BJ (cell line): ENCODE results near the gene ACTA2. TPM values are rescaled to one million over a fixed set of nuclear protein-coding genes. Genes with fewer than 3 reads are reported as not detected.
A peak's percentile ranks its signal among the peaks of the same experiment; 100 is the strongest.

Experiments
- CTCF ChIA-PET: fragments of 350-600 bp; formaldehyde crosslinking; extraction: SDS; loops from one replicate; lab custom pipeline; 2021; ENCODE audit warnings: antibody characterized with exemption, inconsistent platforms; lab: Yijun Ruan, JAX
- POLR2A ChIA-PET: fragments of 300-600 bp; sonication (Branson Sonifier 250); formaldehyde crosslinking; extraction: SDS; loops from one replicate; lab custom pipeline; 2021; ENCODE audit warnings: antibody characterized with exemption; lab: Charles Lee
- DNase-seq: peaks from one replicate; pipeline ENCODE4 v3.0.0-alpha.2; 2011; ENCODE audit warnings: low read depth
- H3K27me3 ChIP-seq: 2 replicates; pipeline ENCODE4 v1.6.0; 2011; ENCODE audit warnings: low read length; ENCODE audit not compliant: control insufficient read depth, insufficient read depth
- H3K36me3 ChIP-seq: 2 replicates; pipeline ENCODE4 v1.5.1; 2011; ENCODE audit warnings: low read length; ENCODE audit not compliant: control insufficient read depth, insufficient read depth
- H3K4me3 ChIP-seq: 2 replicates; pipeline ENCODE4 v1.5.1; 2011; ENCODE audit warnings: low read depth, mild to moderate bottlenecking, control low read depth, low read length
- polyA plus RNA-seq: library from polyadenylated mRNA; depleted of rRNA; stranded (reverse); fragments of >200 nt; gene quantifications from 2 replicates; pipeline ENCODE4 v1.2.3, GENCODE V29; 2011
- TF ChIP-seq, protein P1 (sequence below): IDR thresholded peaks from 2 replicates; pipeline ENCODE4 v1.5.1; 2011; ENCODE audit warnings: low read depth, mild to moderate bottlenecking, control low read depth, inconsistent platforms, low read length, moderate library complexity; ENCODE audit not compliant: insufficient read depth

The ACTA2 gene
- polyA plus RNA-seq, 1 experiment: 1,821 TPM

DNA sequence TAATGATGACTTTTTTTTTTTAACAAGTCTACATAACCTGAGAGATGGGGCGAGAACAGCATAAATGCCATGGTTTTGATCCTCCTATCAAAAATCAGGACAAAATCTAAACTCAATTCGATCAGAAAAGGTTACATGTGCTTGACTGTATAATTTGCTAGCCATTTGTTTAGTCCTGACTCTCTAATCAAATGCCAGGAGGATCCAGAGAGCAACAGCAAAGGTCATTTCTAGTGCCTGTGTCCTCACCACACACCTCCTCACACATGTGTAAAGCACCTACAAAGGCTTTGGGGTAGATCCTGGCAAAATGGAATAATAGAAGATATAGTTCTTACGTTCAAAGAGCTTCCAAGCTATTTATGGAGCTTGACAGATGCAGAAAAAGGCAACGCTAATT lies 27.0 kb upstream of the ACTA2 start:
- Histone ChIP-seq H3K4me3 (no peak overlapping the region), H3K27me3 (no peaks in the 10 kb centered on the region), H3K36me3 (0 out of 2 replicates have a peak, but pooled peaks cover 1% of the 10 kb centered on the region)
- ChIA-PET POLR2A (no interaction called here), CTCF (interaction anchor here (1.7 kb wide), 1 partner anchor 234 kb away, joined by 4 read pairs; no protein-coding TSS in a partner anchor)
- DNase-seq: no peak
- TF ChIP-seq, protein P1, sequence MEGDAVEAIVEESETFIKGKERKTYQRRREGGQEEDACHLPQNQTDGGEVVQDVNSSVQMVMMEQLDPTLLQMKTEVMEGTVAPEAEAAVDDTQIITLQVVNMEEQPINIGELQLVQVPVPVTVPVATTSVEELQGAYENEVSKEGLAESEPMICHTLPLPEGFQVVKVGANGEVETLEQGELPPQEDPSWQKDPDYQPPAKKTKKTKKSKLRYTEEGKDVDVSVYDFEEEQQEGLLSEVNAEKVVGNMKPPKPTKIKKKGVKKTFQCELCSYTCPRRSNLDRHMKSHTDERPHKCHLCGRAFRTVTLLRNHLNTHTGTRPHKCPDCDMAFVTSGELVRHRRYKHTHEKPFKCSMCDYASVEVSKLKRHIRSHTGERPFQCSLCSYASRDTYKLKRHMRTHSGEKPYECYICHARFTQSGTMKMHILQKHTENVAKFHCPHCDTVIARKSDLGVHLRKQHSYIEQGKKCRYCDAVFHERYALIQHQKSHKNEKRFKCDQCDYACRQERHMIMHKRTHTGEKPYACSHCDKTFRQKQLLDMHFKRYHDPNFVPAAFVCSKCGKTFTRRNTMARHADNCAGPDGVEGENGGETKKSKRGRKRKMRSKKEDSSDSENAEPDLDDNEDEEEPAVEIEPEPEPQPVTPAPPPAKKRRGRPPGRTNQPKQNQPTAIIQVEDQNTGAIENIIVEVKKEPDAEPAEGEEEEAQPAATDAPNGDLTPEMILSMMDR: no peak

DNA sequence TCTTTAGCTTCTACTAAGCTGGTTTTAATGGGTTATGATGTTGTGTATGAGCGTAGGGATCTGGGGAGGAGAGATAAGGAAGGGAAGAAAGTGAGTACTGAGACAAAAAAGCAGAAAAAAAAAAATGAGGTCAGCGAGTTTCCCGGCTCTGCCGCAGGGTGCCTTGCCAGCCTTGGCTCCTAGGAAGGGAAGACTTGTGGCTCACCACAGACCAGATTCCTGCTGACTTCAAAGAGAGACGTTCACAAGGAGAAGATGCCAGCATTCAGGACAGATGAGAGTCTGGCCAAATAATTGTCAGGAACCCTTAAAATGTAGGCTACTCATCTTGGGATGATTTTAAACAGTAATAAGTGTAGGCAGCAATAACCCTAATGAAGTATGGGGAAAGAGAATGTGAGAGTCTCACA lies 26.6 kb upstream of the ACTA2 start:
- TF ChIP-seq, protein P1: no peak
- ChIA-PET POLR2A (no interaction called here), CTCF (interaction anchor here (1.3 to 1.7 kb wide), 2 partner anchors 8 to 235 kb away, joined by 4 to 6 read pairs; no protein-coding TSS in a partner anchor)
- Histone ChIP-seq H3K27me3 (no peaks in the 10 kb centered on the region), H3K36me3 (0 out of 2 replicates have a peak, but pooled peaks cover 1% of the 10 kb centered on the region), H3K4me3 (no peak overlapping the region)
- peak; percentile 47 for DNase-seq

- 0 out of 2 replicates have a peak, but pooled peaks cover 1% of the 10 kb centered on the region for H3K36me3 ChIP-seq
- ChIA-PET CTCF (interaction anchor here (1.3 to 1.7 kb wide), 2 partner anchors 9 to 235 kb away, joined by 4 to 6 read pairs; no protein-coding TSS in a partner anchor), POLR2A (no interaction called here)
- H3K27me3 ChIP-seq: no peaks in the 10 kb centered on the region
- TF ChIP-seq, protein P1: no peak
- no peak for DNase-seq
- no peak overlapping the region for H3K4me3 ChIP-seq
Observed at GRCh38 chr10:88978463-88978862, 25.9 kb upstream of the ACTA2 start.

GRCh38 chr10:88975377-88975720 lies 22.8 kb upstream of the ACTA2 start:
- ChIA-PET CTCF (interaction anchor here (1.1 to 4.3 kb wide), 2 partner anchors 15 to 40 kb away, joined by 3 to 18 read pairs; no protein-coding TSS in a partner anchor), POLR2A (no interaction called here)
- Histone ChIP-seq H3K4me3 (peak overlapping the region; percentile 16), H3K36me3 (no peaks in the 10 kb centered on the region), H3K27me3 (no peaks in the 10 kb centered on the region)
- TF ChIP-seq, protein P1: no peak
- no peak for DNase-seq

- H3K4me3 ChIP-seq: peak overlapping the region; percentile 16
- CTCF ChIA-PET: interaction anchor here (1.1 to 4.3 kb wide), 2 partner anchors 15 to 40 kb away, joined by 3 to 18 read pairs; no protein-coding TSS in a partner anchor
- POLR2A ChIA-PET: no interaction called here
- no peak for DNase-seq
- no peaks in the 10 kb centered on the region for H3K36me3 ChIP-seq
- TF ChIP-seq, protein P1: no peak
- H3K27me3 ChIP-seq: no peaks in the 10 kb centered on the region
Observed at GRCh38 chr10:88974446-88975376, 22.1 kb upstream of the ACTA2 start.
